Endothelial cell (in vitro differentiated cells): ENCODE data around the gene HCN4. TPM values are rescaled to one million over a fixed set of nuclear protein-coding genes. Genes with fewer than 3 reads are reported as not detected.

Experiments
- DNase-seq: peaks from one replicate; pipeline ENCODE4 v3.0.0; 2021; ENCODE audit warnings: low spot score
- H3K27ac Mint-ChIP-seq: one replicate; pipeline ENCODE4 v1.8.0; 2021; ENCODE audit warnings: mixed read lengths, inconsistent platforms; ENCODE audit not compliant: unreplicated experiment
- H3K27me3 Mint-ChIP-seq: one replicate; pipeline ENCODE4 v1.8.0; 2021; ENCODE audit warnings: mild to moderate bottlenecking, moderate library complexity, mixed read lengths, inconsistent platforms; ENCODE audit not compliant: unreplicated experiment
- H3K36me3 Mint-ChIP-seq: one replicate; pipeline ENCODE4 v1.8.0; 2021; ENCODE audit warnings: mild to moderate bottlenecking, low read depth, mixed read lengths, inconsistent platforms; ENCODE audit not compliant: unreplicated experiment
- H3K4me1 Mint-ChIP-seq: one replicate; pipeline ENCODE4 v1.8.0; 2021; ENCODE audit warnings: mild to moderate bottlenecking, mixed read lengths, inconsistent platforms; ENCODE audit not compliant: unreplicated experiment
- H3K4me3 Mint-ChIP-seq: one replicate; pipeline ENCODE4 v1.8.0; 2021; ENCODE audit warnings: mild to moderate bottlenecking, mixed read lengths, inconsistent platforms; ENCODE audit not compliant: unreplicated experiment
- H3K9me3 Mint-ChIP-seq: one replicate; pipeline ENCODE4 v1.8.0; 2021; ENCODE audit warnings: mixed read lengths, inconsistent platforms; ENCODE audit not compliant: unreplicated experiment
- CTCF ChIP-seq: fragments of 200-600 bp; sonication (generic); IDR thresholded peaks from one replicate; pipeline ENCODE4 v1.5.0; 2021; ENCODE audit warnings: antibody characterized with exemption; ENCODE audit not compliant: unreplicated experiment
- total RNA-seq: library from RNA; stranded (reverse); fragmentation: NEBNext Ultra II Directional; extraction: Animal tissue kit (Norgen Biotek cat#: 25700); gene quantifications from one replicate; pipeline ENCODE4 v1.2.1, GENCODE V29; 2021; ENCODE audit not compliant: unreplicated experiment

HCN4 gene
- total RNA-seq, 1 donor from 2014 or later = 0.54 TPM

- Mint-ChIP-seq H3K27me3 (peaks cover 7% of the 10 kb centered on the region), H3K4me3 (no peak overlapping the region)
Observed at GRCh38 chr15:73387507-73388255, 18.9 kb upstream of the HCN4 start.

GRCh38 chr15:73386886-73387506, 18.2 kb upstream of the HCN4 start:
- peaks cover 9% of the 10 kb centered on the region for H3K4me1 Mint-ChIP-seq
- DNase-seq = no peak
- H3K27ac Mint-ChIP-seq = no peak overlapping the region
- H3K9me3 Mint-ChIP-seq = no peaks in the 10 kb centered on the region
- peaks cover 6% of the 10 kb centered on the region for H3K27me3 Mint-ChIP-seq
- no peaks in the 10 kb centered on the region for H3K36me3 Mint-ChIP-seq
- no peak for TF ChIP-seq CTCF
- H3K4me3 Mint-ChIP-seq = no peak overlapping the region

More at GRCh38 chr15:73387507-73388255, 18.9 kb upstream of the HCN4 start:
- Mint-ChIP-seq H3K27ac (no peak overlapping the region), H3K36me3 (no peaks in the 10 kb centered on the region), H3K9me3 (no peaks in the 10 kb centered on the region), H3K4me1 (peaks cover 9% of the 10 kb centered on the region)
- DNase-seq = no peak
- TF ChIP-seq CTCF = no peak

GRCh38 chr15:73386238-73386637, 17.5 kb upstream of the HCN4 start:
- no peak for DNase-seq
- no peak overlapping the region for H3K27ac Mint-ChIP-seq
- H3K27me3 Mint-ChIP-seq = peaks cover 2% of the 10 kb centered on the region
- H3K4me3 Mint-ChIP-seq = no peak overlapping the region
- H3K4me1 Mint-ChIP-seq = peaks cover 9% of the 10 kb centered on the region
- H3K9me3 Mint-ChIP-seq = peaks cover 5% of the 10 kb centered on the region
- TF ChIP-seq CTCF = no peak
- H3K36me3 Mint-ChIP-seq = peaks cover 6% of the 10 kb centered on the region

GRCh38 chr15:73385205-73385604, 16.4 kb upstream of the HCN4 start:
- no peak overlapping the region for H3K27ac Mint-ChIP-seq
- H3K4me3 Mint-ChIP-seq = no peak overlapping the region
- TF ChIP-seq CTCF = no peak
- no peak for DNase-seq
- peaks cover 11% of the 10 kb centered on the region for H3K36me3 Mint-ChIP-seq
- peaks cover 9% of the 10 kb centered on the region for H3K4me1 Mint-ChIP-seq
- H3K27me3 Mint-ChIP-seq = peaks cover 2% of the 10 kb centered on the region
- H3K9me3 Mint-ChIP-seq = peaks cover 5% of the 10 kb centered on the region
